Endometrial microvascular endothelial cells (primary cell): ENCODE measurements around the gene NPHS1. TPM values are rescaled to one million over a fixed set of nuclear protein-coding genes. Genes with fewer than 3 reads are reported as not detected.

ENCODE experiments used
- in situ Hi-C: cut with HindIII; loops from 2 replicates; pipeline ENCODE4 v1.10.0; 2017; ENCODE audit warnings: low sequenced_read_pairs, low pct_unique_long_range_greater_than_20kb; ENCODE audit errors: inconsistent ontology term
- total RNA-seq: library from RNA; depleted of rRNA; stranded (reverse); fragments of >200 nt; gene quantifications from one replicate; pipeline ENCODE4 v1.2.3, GENCODE V29; 2015; ENCODE audit errors: inconsistent ontology term

NPHS1 gene
- total RNA-seq, 1 donor from 2014 or later, result not detected

DNA sequence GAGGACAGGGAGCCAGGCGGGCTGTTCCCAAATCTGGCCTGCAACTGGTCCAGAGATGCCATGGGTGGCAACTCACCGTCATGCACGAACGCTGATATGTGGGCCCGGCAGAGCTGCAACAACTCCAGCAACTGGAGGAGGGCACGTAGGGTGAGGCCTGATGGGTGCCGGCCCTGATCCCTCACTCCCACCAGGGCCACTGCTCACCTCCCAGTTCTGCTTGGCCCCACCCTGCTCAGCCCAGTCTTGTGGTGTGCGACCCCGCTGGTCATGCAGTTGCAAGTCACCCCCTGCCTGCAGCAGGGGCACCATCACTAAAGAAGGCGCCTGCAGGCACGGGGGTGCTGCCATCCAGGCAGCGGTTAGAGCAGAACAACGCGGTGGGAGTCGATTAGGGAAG lies 60.0 kb downstream of the NPHS1 start:
- in situ Hi-C loops, result no loop called here

DNA sequence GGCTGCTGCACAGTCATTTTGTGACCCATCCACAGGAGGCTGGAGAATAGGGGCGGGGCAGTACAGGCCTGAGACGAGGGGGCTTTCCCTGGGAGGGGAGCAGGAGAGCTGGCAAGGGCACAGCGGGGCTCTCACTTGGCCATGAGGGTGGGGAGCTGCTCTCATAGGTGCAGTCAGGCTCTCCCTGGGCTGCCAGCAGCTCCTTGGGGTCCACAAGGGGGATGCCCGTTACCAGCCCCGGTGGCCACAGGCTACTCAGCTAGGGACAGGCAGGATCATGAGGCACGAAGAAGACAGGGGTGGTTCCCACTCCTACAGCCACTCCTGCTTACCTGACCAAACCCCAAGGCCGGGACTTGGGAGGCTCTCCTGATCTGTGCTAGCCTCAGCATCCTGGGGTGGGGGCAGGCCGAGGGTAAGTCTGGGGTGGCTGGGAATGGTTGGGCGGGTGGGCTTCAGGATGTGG lies 60.5 kb downstream of the NPHS1 start:
- in situ Hi-C loops, result no loop called here

DNA sequence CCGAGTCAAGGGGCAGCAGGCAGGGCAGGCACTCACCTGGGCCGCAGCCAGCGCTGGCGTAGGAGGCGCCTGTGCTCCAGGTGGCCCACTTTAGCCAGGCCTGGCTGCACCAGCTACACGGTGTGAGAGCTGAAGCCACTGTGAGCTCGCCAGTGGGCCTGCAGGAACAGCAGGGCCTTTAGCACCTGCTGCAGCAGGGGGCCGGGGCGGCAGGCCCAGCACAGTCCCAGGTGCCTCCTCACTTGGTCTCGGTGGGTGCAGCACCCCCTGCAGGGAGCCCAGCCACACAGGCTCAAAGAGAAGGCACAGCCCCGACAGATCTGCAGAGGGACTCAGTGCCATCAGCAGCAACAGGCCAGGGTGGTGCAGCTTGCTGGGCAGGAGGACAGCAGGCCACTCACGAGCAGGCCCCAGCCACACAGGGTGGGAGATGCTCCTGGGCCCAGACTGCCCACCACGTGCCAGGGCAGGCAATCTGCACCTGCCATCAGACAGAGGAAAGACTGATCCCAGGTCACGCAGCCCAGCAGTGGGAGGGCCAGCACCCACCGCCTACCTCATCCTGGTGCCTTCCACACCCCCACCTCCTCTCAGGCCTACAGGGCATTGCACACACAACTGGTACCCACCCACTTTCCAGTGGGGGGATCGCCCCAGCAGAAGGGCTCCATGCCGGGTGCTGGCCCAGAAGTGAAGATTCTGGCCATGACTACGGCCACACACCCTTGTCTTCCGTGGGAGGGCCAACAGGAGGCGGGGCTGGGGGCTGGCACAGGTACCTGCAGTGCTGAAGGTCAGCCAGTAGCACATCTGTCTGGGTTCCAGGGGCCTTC lies 61.1 kb downstream of the NPHS1 start:
- in situ Hi-C loops, result no loop called here

DNA sequence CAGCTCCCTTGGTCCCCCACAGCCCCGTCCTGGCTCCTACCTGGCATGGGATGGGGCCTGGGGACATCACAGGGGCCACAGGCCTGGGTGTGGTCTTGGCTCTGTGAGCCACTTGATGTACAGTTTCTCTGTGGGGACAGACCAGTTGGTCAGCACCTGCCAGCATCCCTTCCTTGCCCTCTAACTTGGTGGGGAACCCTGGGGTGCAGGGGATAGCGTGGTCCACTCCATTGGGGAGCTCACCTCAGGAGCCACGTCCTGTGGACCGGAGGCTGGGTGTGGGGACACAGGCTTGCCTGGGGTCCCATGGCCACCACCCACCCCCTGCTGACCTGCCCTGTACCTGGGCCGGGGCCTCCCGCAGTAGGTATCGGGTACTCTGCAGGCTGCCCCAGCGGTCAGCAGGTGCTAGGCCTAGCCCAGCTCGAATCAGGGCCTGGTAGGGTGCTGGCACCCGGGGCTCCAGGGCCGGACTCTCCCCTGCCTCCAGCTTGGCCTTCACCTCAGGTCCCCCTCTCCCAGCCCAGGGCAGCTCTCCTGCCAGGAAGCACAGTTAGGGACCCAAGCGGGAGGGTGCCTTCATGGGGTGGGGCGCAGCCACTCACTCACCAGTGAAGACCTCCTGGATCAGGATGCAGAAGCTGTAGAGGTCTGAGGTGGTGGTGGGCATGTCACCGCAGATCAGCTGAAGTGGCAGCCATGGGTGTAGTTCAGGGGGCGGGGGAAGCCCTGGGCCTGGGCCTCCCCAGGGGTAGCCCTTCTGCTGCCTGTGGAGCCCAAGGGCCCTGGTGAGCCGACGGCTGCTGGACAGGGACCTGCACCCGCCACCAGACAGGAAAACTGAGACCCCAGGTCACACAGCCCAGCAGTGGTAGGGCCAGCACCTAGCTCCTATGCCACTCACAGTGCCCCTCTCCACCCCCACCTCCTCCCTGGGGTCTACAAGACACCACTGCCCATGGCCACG lies 62.0 kb downstream of the NPHS1 start:
- in situ Hi-C loops, result no loop called here

DNA sequence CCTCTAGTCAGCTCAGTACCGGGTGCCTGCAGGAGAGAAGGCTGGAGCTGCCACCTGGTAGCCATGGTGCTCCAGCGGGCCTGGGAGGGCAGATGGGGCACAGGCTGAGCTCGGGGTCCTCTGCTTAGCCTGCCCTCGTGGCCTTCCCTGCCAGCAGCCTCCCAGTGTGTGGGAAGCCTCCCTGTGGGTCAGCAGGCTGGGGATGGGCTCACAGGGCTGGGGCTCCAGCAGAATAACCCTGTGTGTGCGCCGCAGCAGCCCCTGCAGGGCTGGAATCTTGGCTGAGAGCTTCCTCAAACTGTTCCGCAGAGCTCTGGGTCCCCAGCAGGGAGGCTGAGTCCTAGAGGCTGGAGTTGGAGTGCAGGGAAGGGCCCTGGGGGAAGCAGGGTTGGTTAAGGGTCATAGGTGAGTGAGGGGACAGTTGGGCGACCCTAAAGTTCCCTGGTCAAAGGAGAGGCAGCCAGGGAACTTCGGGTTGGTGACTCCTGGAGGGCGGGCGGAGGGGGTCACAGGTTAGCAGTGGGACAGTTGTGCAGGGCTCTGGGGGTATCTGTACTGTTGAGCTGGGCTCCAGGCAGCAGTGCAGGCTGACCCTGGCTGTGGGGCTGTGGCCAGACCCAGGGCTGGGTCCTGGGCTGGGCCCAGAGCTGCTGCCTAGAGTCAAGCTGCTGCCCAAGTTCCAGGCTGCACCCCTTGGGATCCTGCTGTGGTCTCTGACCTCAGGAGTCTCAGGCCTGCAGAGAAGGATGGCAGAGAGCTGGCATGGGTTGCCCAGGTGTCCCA lies 62.9 kb downstream of the NPHS1 start:
- in situ Hi-C loops, result no loop called here

DNA sequence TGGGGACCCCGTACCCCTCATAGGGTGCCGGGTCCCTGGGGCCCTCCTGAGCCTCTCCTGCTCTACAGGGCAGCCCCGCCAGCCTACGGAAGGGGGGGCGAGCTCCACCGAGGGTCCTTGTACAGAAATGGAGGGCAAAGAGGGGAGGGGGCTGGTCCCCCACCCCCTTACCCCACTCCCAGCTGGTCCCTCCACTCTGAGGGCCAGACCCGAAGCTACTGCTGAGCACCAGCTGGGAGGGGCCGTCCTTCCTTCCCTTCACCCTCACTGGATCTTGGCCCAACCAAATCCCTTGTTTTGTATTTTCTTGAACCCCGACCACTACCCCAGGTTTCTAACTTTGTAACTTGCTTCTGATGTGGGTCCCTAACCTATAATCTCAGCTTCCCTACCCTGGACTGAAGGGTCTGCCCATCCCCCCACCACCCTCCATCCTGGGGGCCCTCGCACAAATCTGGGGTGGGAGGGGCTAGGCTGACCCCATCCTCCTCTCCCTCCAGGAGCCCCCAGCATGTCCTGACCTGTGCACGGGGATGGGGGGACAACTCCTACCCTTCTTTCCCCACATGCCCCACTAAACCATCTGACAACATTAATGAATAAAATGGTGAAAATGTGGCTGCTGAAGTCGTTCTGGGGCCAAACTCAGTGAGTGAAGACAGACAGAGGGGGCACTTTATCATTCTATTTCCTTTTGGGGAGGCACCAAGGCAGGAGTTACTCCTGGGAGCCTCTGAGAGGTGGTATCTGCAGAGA lies 63.9 kb downstream of the NPHS1 start:
- in situ Hi-C loops, result no loop called here

DNA sequence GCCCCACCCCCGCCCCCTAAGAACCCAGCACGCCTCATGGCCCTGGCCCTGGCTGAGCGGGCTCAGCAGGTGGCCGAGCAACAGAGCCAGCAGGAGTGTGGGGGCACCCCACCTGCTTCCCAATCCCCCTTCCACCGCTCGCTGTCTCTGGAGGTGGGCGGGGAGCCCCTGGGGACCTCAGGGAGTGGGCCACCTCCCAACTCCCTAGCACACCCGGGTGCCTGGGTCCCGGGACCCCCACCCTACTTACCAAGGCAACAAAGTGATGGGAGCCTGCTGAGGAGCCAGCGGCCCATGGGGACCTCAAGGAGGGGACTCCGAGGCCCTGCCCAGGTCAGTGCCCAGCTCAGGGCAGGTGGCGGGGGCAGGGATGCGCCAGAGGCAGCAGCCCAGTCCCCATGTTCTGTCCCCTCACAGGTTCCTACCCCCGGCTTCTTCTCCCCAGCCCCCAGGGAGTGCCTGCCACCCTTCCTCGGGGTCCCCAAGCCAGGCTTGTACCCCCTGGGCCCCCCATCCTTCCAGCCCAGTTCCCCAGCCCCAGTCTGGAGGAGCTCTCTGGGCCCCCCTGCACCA lies 65.0 kb downstream of the NPHS1 start:
- in situ Hi-C loops, result no loop called here

DNA sequence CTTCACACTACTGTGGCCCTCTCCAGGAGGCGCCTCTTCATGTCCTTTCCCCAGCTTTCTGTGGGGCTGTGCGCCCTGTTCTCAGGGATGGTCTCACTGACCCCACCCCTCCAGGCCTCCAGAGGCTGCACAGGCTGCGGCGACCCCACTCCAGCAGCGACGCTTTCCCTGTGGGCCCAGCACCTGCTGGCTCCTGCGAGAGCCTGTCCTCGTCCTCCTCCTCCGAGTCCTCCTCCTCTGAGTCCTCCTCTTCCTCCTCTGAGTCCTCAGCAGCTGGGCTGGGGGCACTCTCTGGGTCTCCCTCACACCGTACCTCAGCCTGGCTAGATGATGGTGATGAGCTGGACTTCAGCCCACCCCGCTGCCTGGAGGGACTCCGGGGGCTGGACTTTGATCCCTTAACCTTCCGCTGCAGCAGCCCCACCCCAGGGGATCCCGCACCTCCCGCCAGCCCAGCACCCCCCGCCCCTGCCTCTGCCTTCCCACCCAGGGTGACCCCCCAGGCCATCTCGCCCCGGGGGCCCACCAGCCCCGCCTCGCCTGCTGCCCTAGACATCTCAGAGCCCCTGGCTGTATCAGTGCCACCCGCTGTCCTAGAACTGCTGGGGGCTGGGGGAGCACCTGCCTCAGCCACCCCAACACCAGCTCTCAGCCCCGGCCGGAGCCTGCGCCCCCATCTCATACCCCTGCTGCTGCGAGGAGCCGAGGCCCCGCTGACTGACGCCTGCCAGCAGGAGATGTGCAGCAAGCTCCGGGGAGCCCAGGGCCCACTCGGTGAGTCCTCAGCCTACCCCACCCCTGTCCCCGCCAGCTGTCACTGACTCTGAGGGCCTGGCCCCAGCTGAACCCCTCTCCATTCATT lies 65.8 kb downstream of the NPHS1 start:
- in situ Hi-C loops, result no loop called here

DNA sequence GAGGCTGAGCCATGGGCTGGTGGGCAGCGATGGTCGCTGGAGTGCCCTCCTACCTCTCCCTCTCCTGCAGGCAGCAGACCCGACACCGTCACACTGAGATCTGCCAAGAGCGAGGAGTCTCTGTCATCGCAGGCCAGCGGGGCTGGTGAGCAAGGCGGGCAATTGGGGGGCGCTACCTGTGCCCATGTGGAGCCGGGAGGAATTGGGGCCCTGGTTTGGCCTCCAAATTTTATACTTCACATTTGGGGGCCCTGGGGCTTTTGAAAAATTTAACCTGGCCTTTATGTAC lies 67.0 kb downstream of the NPHS1 start:
- in situ Hi-C loops, result no loop called here

DNA sequence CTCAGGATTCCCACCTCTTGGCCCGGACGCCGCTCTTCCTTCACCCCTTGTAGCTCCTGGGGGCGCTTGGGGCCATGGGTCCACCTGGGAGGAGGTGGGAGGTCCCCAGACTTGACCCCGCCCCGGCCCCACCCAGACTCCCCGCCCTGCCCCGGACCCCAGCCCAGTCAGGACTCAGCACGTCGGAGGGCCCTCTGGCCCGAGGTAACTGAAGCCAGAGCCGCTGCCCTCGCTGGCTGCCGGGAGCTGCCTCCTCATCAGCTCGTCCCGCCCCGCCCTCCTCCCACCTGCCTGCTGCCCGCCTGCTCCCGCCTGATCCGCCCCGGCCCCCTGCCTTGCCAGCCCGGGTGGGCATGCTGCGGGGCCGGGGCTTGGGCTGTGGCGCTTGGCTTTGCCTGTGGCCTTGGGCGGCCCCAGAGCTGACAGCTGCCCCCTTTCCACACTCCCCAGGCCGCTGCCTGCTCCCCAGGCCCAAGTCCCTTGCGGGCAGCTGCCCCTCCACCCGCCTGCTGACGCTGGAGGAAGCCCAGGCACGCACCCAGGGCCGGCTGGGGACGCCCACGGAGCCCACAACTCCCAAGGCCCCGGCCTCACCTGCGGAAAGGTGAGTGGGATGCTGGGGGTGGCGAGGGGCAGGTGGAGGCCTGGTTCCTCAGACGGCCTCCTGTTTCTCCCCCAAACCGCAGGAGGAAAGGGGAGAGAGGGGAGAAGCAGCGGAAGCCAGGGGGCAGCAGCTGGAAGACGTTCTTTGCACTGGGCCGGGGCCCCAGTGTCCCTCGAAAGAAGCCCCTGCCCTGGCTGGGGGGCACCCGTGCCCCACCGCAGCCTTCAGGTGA lies 67.6 kb downstream of the NPHS1 start:
- in situ Hi-C loops, result no loop called here

DNA sequence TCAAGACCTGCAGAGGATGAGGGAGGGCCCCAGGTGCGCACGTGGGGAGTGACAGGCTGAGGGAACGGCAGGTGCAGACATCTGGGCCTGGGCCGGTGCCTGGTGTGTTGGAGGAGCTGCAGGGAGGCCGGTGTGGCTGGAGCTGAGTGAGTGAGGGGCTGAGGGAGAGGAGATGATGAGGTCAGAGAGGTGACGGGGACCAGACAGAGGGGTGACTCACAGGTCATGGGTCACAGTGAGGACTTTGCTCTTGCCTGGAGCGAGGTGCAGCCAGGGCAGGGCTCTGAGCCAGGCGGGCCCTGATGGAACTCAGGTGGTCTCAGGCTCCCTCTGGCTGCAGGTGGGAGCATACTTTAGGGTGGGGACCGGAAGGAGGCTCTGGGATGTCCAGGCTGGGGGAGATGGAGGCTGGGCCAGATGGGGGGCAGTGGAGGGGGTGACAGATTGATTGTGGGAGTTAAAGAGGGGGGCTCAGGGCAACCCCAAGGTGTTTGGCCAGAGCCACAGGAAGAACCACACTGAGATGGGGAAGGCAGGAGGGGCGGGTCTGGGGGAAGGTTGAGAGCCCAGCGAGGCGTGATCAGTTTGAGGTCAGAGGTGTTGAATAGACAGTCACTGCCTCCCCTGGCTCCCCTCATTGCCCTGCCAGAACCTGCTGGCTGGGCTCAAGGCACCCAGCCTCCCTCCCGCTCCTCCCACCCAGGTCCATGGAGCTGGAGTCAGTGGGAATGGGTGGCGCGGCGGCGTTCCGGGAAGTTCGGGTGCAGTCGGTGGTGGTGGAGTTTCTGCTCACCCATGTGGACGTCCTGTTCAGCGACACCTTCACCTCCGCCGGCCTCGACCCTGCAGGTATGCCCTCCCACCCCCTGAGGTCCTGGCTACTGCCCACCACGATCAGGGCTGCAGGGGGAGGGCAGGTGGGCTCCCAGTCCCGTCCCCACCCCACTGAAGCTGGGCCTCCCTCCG lies 68.6 kb downstream of the NPHS1 start:
- in situ Hi-C loops, result no loop called here

DNA sequence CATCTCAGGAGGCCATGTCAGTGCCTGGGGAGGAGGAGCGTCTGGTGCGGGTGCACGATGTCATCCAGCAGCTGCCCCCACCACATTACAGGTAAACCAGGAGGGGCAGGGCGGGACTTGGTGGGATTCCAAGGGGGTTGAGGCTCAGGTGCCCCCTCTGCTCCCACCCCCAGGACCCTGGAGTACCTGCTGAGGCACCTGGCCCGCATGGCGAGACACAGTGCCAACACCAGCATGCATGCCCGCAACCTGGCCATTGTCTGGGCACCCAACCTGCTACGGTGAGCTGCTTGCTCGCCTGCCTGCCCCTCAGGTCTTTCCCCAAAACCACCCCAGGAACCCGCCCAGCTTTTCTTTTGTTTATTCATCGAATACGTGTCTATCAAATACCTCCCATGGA lies 69.7 kb downstream of the NPHS1 start:
- in situ Hi-C loops, result no loop called here

DNA sequence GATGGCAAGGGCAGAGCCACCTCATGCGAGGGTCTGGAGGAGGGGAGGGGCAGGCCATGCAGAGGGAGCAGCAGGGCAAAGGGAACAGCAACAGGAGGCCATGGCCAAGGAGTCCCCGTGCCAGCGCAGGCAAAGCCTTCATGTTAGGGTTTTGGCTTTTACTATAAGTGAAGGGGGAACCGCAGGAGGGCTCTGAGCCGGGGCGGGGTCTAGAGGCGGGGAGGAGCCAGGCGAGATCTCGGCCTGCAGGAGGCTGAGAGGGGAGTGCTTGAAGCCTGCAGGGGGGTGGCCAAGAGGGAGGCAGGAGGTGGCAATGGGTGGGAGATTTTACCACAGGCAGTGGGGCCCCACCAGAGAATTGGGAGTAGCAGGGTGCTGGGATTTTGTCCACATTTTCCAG lies 70.7 kb downstream of the NPHS1 start:
- in situ Hi-C loops, result no loop called here

DNA sequence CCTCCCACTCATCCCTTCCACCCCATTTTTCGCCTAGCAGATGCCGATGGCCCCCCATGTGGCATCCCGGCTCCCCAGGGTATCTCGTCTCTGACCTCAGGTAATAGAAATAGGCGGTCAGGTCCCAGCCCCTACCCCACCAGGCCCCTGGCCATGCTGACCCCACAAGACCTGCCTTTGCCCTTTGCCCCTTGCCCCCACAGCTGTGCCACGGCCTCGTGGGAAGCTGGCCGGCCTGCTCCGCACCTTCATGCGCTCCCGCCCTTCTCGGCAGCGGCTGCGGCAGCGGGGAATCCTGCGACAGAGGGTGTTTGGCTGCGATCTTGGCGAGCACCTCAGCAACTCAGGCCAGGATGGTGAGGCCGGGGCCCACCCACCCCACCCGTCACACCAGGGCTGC lies 71.6 kb downstream of the NPHS1 start:
- in situ Hi-C loops, result no loop called here

DNA sequence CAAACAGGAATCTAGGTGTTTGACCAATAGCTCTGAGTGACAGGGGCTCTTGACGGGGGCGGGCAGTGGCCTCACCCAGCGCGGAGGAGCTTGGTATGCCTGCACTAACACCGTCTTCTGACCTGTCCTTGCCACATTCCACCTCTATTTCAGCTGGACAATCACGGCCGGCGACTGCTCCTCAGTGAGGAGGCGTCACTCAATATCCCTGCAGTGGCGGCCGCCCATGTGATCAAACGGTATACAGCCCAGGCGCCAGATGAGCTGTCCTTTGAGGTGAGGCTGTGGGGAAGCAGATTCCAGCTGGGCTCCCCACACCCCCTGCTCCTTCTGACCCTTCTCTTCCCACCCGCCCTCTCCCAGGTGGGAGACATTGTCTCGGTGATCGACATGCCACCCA lies 72.2 kb downstream of the NPHS1 start:
- in situ Hi-C loops, result no loop called here

DNA sequence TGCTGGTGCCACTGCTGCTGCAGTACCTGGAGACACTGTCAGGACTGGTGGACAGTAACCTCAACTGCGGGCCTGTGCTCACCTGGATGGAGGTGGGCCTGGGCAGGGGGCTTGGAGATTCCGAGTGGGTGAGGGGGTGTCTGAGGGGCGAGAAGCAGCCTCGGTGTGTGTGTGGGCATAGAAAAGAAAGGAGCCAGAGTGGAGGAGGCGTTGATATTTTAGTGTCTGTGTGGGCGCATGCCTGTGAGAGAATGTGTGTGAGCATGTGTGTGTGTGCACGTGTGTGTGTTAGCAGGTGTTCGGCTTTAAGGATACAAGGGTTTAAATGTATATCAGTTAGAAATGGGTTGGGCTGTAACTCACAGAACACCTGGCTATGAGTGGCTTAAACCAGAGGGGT lies 73.3 kb downstream of the NPHS1 start:
- in situ Hi-C loops, result no loop called here
